Measurements from ENCODE around the gene GDA.

Gene GDA

DNA sequence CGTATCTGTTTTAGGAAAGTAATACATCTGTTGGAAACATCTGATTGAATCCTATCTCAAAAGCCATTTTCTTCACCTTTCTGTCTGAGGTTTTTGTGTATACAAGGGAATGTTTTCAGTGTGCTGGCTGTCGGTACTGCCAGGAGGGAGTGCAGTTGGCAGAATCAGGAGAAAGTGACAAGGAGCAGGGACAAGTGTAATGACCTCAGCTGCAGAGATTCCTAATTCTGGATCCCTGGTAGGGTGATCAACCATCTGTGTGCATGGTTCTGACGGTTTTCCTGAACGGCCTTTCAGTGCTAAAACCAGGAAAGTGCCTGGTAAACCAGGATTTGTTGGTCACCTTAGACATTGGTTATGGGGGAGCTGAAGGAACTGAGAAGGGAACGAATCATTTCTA, 1.6 kb upstream of the GDA start:
- no peak for DNase-seq (ENCODE audit: low read depth)
- no peak overlapping the region for H3K4me3 ChIP-seq (ENCODE audit: low read depth, low read length)
- TF ChIP-seq, protein P1, sequence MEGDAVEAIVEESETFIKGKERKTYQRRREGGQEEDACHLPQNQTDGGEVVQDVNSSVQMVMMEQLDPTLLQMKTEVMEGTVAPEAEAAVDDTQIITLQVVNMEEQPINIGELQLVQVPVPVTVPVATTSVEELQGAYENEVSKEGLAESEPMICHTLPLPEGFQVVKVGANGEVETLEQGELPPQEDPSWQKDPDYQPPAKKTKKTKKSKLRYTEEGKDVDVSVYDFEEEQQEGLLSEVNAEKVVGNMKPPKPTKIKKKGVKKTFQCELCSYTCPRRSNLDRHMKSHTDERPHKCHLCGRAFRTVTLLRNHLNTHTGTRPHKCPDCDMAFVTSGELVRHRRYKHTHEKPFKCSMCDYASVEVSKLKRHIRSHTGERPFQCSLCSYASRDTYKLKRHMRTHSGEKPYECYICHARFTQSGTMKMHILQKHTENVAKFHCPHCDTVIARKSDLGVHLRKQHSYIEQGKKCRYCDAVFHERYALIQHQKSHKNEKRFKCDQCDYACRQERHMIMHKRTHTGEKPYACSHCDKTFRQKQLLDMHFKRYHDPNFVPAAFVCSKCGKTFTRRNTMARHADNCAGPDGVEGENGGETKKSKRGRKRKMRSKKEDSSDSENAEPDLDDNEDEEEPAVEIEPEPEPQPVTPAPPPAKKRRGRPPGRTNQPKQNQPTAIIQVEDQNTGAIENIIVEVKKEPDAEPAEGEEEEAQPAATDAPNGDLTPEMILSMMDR (conservative IDR thresholded peaks at IDR 0.05; ENCODE audit: low read depth, low read length), result no peak

DNA sequence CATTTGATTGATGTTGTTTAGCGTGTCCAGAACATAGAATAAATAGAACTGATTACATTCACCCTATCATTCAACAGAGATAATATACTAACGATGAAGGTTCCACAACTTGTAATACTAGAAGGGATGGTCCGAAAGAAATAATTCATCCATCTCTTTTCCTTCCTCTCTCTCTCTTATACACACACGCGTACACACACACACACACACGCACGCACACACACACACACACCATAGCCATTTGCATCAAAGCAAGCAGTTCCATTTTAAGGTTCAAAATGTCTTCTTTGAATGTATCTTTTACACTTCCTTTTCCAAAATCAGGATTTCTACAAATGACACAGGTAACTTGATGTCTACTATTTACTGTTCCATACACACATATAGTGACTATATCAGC, 887 bp downstream of the GDA start:
- TF ChIP-seq, protein P1 (conservative IDR thresholded peaks at IDR 0.05; ENCODE audit: low read depth, low read length), result no peak
- no peak for DNase-seq (ENCODE audit: low read depth)
- H3K4me3 ChIP-seq (ENCODE audit: low read depth, low read length), result no peak overlapping the region

DNA sequence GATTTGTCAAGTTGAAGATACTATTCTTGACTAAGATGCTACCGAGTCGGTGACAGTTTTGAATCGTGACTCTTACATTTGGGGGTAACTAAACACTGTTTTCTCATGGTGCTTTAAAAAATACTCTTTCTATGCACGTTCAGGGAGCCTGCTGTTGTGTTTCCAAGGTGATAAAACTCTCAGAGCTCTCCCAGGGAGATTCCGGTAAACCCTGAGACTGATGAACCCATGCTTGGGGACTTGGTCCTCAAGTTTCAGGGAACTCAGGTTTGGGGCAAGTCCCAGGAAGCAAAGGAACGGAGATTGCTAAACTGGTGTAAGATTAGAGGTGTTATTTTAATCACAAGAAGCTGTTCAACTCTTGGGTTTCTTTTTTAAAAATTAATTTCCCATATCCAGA, 1.4 kb downstream of the GDA start:
- TF ChIP-seq, protein P1 (conservative IDR thresholded peaks at IDR 0.05; ENCODE audit: low read depth, low read length), result no peak
- no peak overlapping the region for H3K4me3 ChIP-seq (ENCODE audit: low read depth, low read length)
- no peak for DNase-seq (ENCODE audit: low read depth)

DNA sequence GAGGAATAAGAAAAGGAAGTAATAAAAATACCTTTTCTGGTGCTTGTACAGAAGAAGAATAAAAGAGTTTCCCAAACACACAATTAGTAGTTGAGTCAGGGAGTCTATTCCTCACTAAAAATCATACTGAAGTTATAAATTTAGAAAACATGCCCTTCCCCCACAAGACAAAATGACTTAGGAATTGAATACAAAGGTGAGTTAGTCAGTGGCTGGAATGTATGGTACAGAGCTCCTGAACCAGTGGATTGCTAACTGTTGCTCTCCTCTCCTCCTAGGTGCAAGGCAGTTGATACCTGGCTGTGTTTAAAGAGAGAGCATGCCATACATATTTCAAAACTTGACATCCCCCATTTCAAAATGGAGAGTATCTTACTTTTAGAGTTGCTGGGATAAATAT, 1.9 kb downstream of the GDA start:
- TF ChIP-seq, protein P1 (conservative IDR thresholded peaks at IDR 0.05; ENCODE audit: low read depth, low read length), result no peak
- DNase-seq (ENCODE audit: low read depth), result no peak
- H3K4me3 ChIP-seq (ENCODE audit: low read depth, low read length), result no peak overlapping the region

DNA sequence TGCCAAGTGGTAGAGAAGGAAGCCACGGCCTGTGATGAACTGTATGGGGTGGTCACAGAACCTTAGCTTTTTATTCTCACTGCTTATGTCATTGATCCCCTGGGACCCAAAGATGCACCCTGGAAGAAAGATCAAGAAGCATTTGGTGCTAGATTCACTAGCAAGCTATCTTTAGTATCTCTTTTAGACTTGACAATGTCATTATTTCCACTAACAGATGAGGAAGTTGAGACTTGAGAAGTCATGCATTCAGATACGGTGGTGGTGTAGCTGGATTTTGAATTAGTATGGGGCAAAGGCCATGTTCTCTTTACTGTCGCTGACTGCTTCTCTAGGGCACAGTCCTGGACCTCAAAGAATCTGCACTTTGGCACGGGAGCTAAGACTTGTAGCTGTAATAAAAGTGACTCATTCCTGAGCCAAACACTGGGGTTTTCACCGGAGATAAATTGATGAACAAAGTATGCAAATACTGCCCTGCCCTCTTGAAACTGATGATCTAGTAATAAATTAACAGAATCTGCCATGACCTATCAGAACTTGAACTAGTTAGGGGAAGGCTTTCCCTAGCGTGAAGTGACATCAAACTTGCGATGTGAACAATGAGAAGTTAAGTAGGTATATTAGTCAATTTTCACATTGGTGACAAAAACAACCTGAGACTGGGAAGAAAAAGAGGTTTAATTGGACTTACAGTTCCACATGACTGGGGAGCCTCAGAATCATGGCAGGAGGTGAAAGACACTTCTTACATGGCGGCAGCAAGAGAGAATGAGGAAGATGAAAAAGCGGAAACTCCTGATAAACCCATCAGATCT, 5.4 kb downstream of the GDA start:
- TF ChIP-seq, protein P1 (conservative IDR thresholded peaks at IDR 0.05; ENCODE audit: low read depth, low read length), result no peak
- no peak overlapping the region for H3K4me3 ChIP-seq (ENCODE audit: low read depth, low read length)
- DNase-seq (ENCODE audit: low read depth), result no peak

DNA sequence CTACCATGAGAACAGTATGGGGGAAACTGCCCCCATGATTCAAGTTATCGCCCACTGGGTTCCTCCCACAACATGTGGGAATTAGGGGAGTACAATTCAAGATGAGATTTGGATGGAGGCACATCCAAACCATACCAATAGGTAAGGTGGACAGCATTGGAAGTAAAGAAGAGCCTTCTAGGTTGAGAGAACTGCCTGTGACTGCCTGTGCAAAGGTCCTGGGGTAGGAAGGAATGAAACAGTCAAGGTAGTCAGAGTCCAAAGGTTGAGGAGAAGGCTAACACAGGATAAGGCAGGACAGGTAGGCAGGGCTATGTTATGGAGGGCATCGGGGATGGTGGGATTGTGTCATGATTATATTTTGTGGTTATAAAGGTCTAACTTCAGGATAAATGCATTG, 6.1 kb downstream of the GDA start:
- no peak overlapping the region for H3K4me3 ChIP-seq (ENCODE audit: low read depth, low read length)
- no peak for DNase-seq (ENCODE audit: low read depth)
- TF ChIP-seq, protein P1 (conservative IDR thresholded peaks at IDR 0.05; ENCODE audit: low read depth, low read length), result no peak

DNA sequence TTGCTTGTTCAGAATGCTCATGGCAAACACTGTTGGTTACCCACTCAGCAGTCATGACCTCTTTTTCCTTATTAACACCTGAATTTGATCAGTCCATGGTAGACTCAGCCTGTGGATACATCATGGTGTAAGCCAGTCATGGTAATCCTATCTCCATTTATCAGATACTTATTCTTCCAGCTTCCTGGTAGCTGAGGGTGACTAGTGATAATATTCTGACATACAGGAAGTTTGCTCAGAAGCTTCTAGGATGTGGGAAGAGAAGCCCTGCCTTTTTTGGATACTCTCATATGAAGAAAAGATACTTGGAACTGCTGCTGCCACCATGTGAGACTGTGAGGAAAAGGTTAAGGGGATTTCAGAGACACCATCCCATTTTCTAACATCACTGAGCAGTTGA, 7.3 kb downstream of the GDA start:
- TF ChIP-seq, protein P1 (conservative IDR thresholded peaks at IDR 0.05; ENCODE audit: low read depth, low read length), result no peak
- no peak overlapping the region for H3K4me3 ChIP-seq (ENCODE audit: low read depth, low read length)
- DNase-seq (ENCODE audit: low read depth), result no peak
